CD14-positive monocyte (primary cell): ENCODE measurements around the gene SLC7A10. TPM values are rescaled to one million over a fixed set of nuclear protein-coding genes. Genes with fewer than 3 reads are reported as not detected.
A peak's percentile ranks its signal among the peaks of the same experiment; 100 is the strongest.

ENCODE experiments used
- DNase-seq, 3 donors: peaks; one replicate each; pipeline ENCODE4 v3.0.0-alpha.2; 2011 to 2022
- H2AFZ ChIP-seq: 2 replicates; pipeline ENCODE4 v1.6.0; 2012; ENCODE audit warnings: mild to moderate bottlenecking, low read depth, low read length, inconsistent platforms; ENCODE audit not compliant: insufficient read depth, poor library complexity, severe bottlenecking
- H3K27ac ChIP-seq, 2 donors: 1 replicate in 1 of 2; 2 replicates in 1 of 2; pipeline ENCODE4 v1.5.1; 2012 to 2013; ENCODE audit warnings: low read length in 2 of 2, control low read depth in 1 of 2, inconsistent platforms in 1 of 2, low read depth in 1 of 2, mild to moderate bottlenecking in 1 of 2
- H3K27me3 ChIP-seq, 2 donors: one replicate each; pipeline versions ENCODE4 v1.6.0 to v1.6.1; 2011 to 2013; ENCODE audit warnings: low read length in 2 of 2; ENCODE audit not compliant: control insufficient read depth in 2 of 2, insufficient read depth in 2 of 2
- H3K36me3 ChIP-seq, 2 donors: replicated peaks in 1 of 2; 1 replicate in 1 of 2; 2 replicates in 1 of 2; pipeline versions ENCODE4 v1.5.1 to v1.6.1; 2012 to 2013; ENCODE audit warnings: low read length in 2 of 2, control low read depth in 1 of 2, inconsistent platforms in 1 of 2, mild to moderate bottlenecking in 1 of 2; ENCODE audit not compliant: insufficient read depth in 2 of 2, control insufficient read depth in 1 of 2
- H3K4me1 ChIP-seq, 2 donors: 1 replicate in 1 of 2; 2 replicates in 1 of 2; pipeline versions ENCODE4 v1.5.1 to v1.6.1; 2012 to 2013; ENCODE audit warnings: low read length in 2 of 2, control low read depth in 1 of 2, inconsistent platforms in 1 of 2, mild to moderate bottlenecking in 1 of 2, moderate library complexity in 1 of 2; ENCODE audit not compliant: insufficient read depth in 2 of 2, control insufficient read depth in 1 of 2
- H3K4me2 ChIP-seq: replicated peaks from 2 replicates; pipeline ENCODE3; 2012; ENCODE audit warnings: low read length, moderate library complexity, mild to moderate bottlenecking; ENCODE audit not compliant: poor library complexity, severe bottlenecking; ENCODE audit errors: extremely low read depth
- H3K4me3 ChIP-seq, 3 experiments: fragments of 200-600 bp in 1 of 3; sonication (generic) in 1 of 3; replicated peaks in 1 of 3; 1 replicate in 2 of 3; 2 replicates in 1 of 3; pipeline ENCODE4 v1.5.1; 2011 to 2013; ENCODE audit warnings: low read length in 3 of 3, mild to moderate bottlenecking in 3 of 3, control low read depth in 2 of 3, low read depth in 2 of 3, inconsistent platforms in 1 of 3, moderate library complexity in 1 of 3
- H3K79me2 ChIP-seq: 2 replicates; pipeline ENCODE4 v1.6.0; 2012; ENCODE audit warnings: mild to moderate bottlenecking, control low read depth, inconsistent platforms, low read length, moderate library complexity; ENCODE audit not compliant: insufficient read depth
- H3K9ac ChIP-seq: 2 replicates; pipeline ENCODE4 v1.6.0; 2017; ENCODE audit warnings: low read length, mild to moderate bottlenecking; ENCODE audit not compliant: insufficient read depth, poor library complexity, severe bottlenecking
- H3K9me3 ChIP-seq, 2 donors: replicated peaks in 1 of 2; 1 replicate in 1 of 2; 2 replicates in 1 of 2; pipeline versions ENCODE4 v1.5.1 to v1.6.1; 2012 to 2013; ENCODE audit warnings: low read length in 2 of 2, control low read depth in 1 of 2; ENCODE audit not compliant: control insufficient read depth in 1 of 2, insufficient read depth in 1 of 2
- H4K20me1 ChIP-seq: 2 replicates; pipeline ENCODE4 v1.6.0; 2012; ENCODE audit warnings: mild to moderate bottlenecking, low read length, control low read depth, moderate library complexity; ENCODE audit not compliant: insufficient read depth
- H3K27ac Mint-ChIP-seq, 7 donors: one replicate each; pipeline ENCODE4 v1.8.0; 2020; ENCODE audit warnings: mild to moderate bottlenecking in 7 of 7, mixed read lengths in 7 of 7, moderate library complexity in 6 of 7, inconsistent platforms in 2 of 7
- H3K27me3 Mint-ChIP-seq, 3 donors: one replicate each; pipeline ENCODE4 v1.8.0; 2021 to 2022; ENCODE audit warnings: low read depth in 3 of 3, mild to moderate bottlenecking in 3 of 3, mixed read lengths in 3 of 3, moderate library complexity in 3 of 3, inconsistent platforms in 1 of 3
- H3K36me3 Mint-ChIP-seq, 2 donors: one replicate each; pipeline ENCODE4 v1.8.0; 2020; ENCODE audit warnings: mixed read lengths in 2 of 2, inconsistent platforms in 1 of 2, mild to moderate bottlenecking in 1 of 2
- H3K4me1 Mint-ChIP-seq: one replicate; pipeline ENCODE4 v1.8.0; 2020; ENCODE audit warnings: mild to moderate bottlenecking, mixed read lengths
- H3K4me3 Mint-ChIP-seq, 2 donors: one replicate each; pipeline ENCODE4 v1.8.0; 2020; ENCODE audit warnings: mild to moderate bottlenecking in 2 of 2, mixed read lengths in 2 of 2, moderate library complexity in 1 of 2
- H3K9me3 Mint-ChIP-seq, 7 donors: one replicate each; pipeline ENCODE4 v1.8.0; 2020 to 2022; ENCODE audit warnings: mixed read lengths in 7 of 7, mild to moderate bottlenecking in 6 of 7, moderate library complexity in 6 of 7, inconsistent platforms in 2 of 7
- WGBS: methylation state at CpG from one replicate; pipeline ENCODE4 v1.1.5; 2013; ENCODE audit warnings: missing lambda C conversion rate; ENCODE audit not compliant: insufficient coverage; 5-methylcytosine and 5-hydroxymethylcytosine counted together
- intact Hi-C, 2 donors: fragments of 100-400 bp; cut with micrococcal nuclease; formaldehyde crosslinking; loops; one replicate each; pipeline versions ENCODE4 v1.15.0 to v1.15.1; 2023
- polyA plus RNA-seq, 3 donors: library from polyadenylated mRNA; depleted of rRNA in 1 of 3; unstranded in 2 of 3; stranded (reverse) in 1 of 3; fragments of 300-500 nt in 2 of 3; fragments of >200 nt in 1 of 3; fragmentation: Illumina TruSeq in 2 of 3; gene quantifications; 1 replicate in 2 of 3; 2 replicates in 1 of 3; pipeline ENCODE4 v1.2.3, GENCODE V29; 2012 to 2021
- TF ChIP-seq, protein P1 (sequence below): fragments of 200-600 bp; IDR thresholded peaks from one replicate; pipeline ENCODE4 v1.8.0; 2022; ENCODE audit warnings: antibody characterized with exemption, mild to moderate bottlenecking

SLC7A10 gene
- polyA plus RNA-seq, 3 donors: 0.52 TPM; not detected in 2

GRCh38 chr19:33194532-33194885 lies 31.1 kb downstream of the SLC7A10 start:
- peaks cover 7 to 19% (median 11%) of the 10 kb centered on the region in 3 donors for H3K27me3 Mint-ChIP-seq
- H3K4me3 Mint-ChIP-seq: peak overlapping the region in 1 of 2 donors; percentile 42
- peaks cover 36% of the 10 kb centered on the region for H3K79me2 ChIP-seq
- no peaks in the 10 kb centered on the region for H3K9me3 Mint-ChIP-seq
- H3K4me1 Mint-ChIP-seq: peaks cover 53% of the 10 kb centered on the region
- H3K36me3 Mint-ChIP-seq: peaks cover 12 to 24% of the 10 kb centered on the region in 2 donors
- H3K9me3 ChIP-seq: no peaks in the 10 kb centered on the region
- H3K27me3 ChIP-seq: no peaks in the 10 kb centered on the region
- H3K4me3 ChIP-seq: peak overlapping the region in 2 of 3 experiments; percentile 54 to 83
- no peak overlapping the region for H3K27ac ChIP-seq
- H4K20me1 ChIP-seq: peaks cover 8% of the 10 kb centered on the region
- intact Hi-C loops: no loop called here
- H3K36me3 ChIP-seq: peaks cover 6 to 22% of the 10 kb centered on the region in 2 donors
- H3K4me2 ChIP-seq: peak overlapping the region; percentile 84
- peak overlapping the region; percentile 80 for H2AFZ ChIP-seq
- TF ChIP-seq, protein P1, sequence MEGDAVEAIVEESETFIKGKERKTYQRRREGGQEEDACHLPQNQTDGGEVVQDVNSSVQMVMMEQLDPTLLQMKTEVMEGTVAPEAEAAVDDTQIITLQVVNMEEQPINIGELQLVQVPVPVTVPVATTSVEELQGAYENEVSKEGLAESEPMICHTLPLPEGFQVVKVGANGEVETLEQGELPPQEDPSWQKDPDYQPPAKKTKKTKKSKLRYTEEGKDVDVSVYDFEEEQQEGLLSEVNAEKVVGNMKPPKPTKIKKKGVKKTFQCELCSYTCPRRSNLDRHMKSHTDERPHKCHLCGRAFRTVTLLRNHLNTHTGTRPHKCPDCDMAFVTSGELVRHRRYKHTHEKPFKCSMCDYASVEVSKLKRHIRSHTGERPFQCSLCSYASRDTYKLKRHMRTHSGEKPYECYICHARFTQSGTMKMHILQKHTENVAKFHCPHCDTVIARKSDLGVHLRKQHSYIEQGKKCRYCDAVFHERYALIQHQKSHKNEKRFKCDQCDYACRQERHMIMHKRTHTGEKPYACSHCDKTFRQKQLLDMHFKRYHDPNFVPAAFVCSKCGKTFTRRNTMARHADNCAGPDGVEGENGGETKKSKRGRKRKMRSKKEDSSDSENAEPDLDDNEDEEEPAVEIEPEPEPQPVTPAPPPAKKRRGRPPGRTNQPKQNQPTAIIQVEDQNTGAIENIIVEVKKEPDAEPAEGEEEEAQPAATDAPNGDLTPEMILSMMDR: no peak
- 0% methylated on average over 57 of the region's 57 CpGs for WGBS
- no peak for DNase-seq
- peaks cover 37 to 48% of the 10 kb centered on the region in 2 donors for H3K4me1 ChIP-seq
- H3K27ac Mint-ChIP-seq: no peak overlapping the region
- H3K9ac ChIP-seq: peak overlapping the region; percentile 74

- H3K27ac ChIP-seq: peak within 1 kb of the TSS in 1 of 2 donors; percentile 40
- peak within 1 kb of the TSS; percentile 80 for H2AFZ ChIP-seq
- no peaks in the 10 kb centered on the region for H3K27me3 ChIP-seq
- peaks cover 6 to 22% of the 10 kb centered on the region in 2 donors for H3K36me3 ChIP-seq
- intact Hi-C loops: no loop called here
- peaks cover 34% of the 10 kb centered on the region for H3K79me2 ChIP-seq
- peak within 1 kb of the TSS in 4 of 7 donors; percentile 6 to 86 (median 34) for H3K27ac Mint-ChIP-seq
- H3K9me3 ChIP-seq: no peaks in the 10 kb centered on the region
- peak within 1 kb of the TSS; percentile 74 for H3K9ac ChIP-seq
- peak within 1 kb of the TSS; percentile 45 to 83 (median 54) for H3K4me3 ChIP-seq
- H3K9me3 Mint-ChIP-seq: no peaks in the 10 kb centered on the region
- H3K4me1 ChIP-seq: peaks cover 37 to 48% of the 10 kb centered on the region in 2 donors
- peaks cover 7 to 19% (median 11%) of the 10 kb centered on the region in 3 donors for H3K27me3 Mint-ChIP-seq
- H3K4me3 Mint-ChIP-seq: peak within 1 kb of the TSS; percentile 79 to 89
- peak in 1 of 3 donors; percentile 15 for DNase-seq
- peaks cover 8% of the 10 kb centered on the region for H4K20me1 ChIP-seq
- peaks cover 10 to 21% of the 10 kb centered on the region in 2 donors for H3K36me3 Mint-ChIP-seq
- H3K4me2 ChIP-seq: peak within 1 kb of the TSS; percentile 84
- peaks cover 53% of the 10 kb centered on the region for H3K4me1 Mint-ChIP-seq
- WGBS: 6% methylated on average over 49 of the region's 50 CpGs
- TF ChIP-seq, protein P1: no peak
Measured at GRCh38 chr19:33193865-33194362, 31.7 kb downstream of the SLC7A10 start, which contains the start of gene LRP3. Gene LRP3 (plus strand): TSS chr19:33194330. CDS start chr19:33194786, 456 bp downstream.
